NCI-H226 (cell line): Measurements from ENCODE around the gene IRF2.

Experiments
- DNase-seq: peaks from one replicate; pipeline ENCODE4 v3.0.0-alpha.2; 2015

IRF2 gene

DNA sequence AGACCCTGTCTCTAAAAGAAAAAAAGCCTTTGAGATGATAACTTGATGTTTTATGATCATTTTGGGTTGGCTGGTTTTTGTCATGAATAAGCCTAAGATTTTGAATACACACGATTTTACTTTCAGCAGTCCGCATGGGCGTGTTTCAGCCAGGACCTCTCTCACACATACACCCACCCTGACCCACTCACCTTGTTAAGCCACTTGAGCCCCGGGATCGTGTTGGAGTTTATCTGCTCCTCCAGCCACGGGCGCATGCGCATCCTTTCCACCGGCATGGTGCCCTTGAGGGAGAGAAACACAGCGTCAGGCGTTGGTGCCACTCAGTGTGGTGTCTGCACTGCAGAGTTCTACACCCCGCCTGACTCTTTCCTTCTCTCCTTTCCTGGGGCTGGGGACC, 45.6 kb downstream of the IRF2 start:
- DNase-seq, result no peak

DNA sequence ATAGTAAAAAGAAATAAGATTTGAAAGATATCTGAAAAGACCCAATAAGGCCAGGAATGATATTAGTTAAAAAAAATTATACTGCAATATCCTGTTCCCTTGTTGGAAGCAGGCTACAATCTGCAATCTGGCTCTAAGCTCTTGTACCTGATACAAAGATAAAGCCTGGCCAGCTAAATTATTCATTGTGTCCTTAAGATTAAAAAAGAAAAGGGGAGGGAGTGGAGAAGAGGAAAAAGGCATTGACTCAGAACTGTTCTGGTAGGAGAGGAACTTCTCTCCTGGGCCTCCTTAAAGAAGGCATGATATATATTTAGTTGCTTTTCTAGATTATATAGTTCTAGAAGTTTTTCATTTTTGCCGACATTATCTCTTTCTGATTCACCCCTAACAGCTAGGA, 46.7 kb downstream of the IRF2 start:
- DNase-seq, result no peak

DNA sequence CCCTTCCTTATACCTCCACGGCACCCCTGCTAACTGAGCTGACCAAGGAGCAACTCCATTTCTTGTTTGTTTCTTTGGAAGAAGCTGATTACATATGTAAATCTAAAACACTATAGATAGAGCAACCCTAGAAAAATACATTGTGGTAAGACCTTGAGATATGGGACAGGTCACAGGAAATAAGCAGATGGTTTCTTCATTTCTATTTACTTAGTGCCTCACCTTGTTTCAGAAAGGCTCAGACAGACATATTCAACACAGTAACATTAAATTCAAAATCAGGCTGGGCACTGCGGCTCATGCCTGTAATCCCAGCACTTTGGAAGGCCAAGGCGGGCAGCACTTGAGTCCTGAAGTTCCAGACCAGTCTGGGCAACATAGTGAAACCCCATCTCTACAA, 47.3 kb downstream of the IRF2 start:
- no peak for DNase-seq

DNA sequence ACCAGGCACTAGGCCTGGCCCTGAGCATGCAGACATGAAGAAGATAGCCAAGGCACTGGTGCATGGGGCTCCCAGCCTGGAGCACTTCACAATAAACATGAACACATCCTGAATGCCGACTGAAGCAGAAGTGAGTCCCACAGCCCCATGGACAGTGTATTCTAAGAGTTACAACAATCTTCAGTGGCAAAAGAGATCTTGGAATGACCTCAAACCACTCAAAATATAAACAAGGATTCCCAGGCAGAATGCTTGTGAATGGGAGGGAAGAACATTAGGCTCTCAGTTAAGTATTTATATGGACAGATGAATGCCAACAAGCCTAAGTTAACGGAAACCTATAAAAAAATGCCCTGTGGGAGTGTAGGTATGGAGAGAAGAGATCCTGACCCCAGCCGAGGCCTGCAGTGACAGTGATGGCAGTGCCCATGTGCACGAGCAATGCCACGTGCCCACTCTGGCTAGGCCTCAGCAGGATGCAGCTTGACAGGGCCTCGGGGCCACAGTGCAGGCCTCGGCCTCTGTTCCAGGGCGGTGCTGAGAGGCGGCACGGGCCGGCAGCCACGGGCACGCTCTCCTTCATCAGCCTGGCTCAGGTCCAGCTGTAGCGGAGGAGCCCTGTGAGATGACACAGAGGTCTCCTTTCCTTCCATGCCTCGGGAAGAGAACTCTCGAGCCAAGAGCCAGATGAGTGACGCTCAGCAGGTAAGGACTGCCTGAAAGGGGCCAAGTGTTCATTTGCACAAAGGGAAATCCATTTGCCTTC, 49.2 kb downstream of the IRF2 start:
- DNase-seq, result no peak

DNA sequence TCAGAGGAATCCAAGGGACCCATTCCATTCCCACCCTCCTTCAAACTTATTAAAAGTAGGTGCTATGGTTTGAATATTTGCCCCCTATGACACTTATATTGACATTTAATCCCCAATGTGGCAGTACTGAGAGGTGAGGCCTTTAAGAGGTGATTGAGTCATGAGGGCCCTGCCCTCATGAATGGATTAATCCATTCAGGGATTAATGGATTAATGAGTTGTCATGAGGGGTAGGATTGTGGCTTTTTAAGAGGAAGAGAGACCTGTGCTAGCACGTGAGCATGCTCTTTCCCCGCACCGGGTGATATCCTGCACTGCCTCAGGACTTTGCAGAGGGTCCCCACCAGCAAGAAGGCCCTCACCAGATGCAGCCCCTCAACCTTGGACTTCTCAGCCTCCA, 50.1 kb downstream of the IRF2 start:
- no peak for DNase-seq

DNA sequence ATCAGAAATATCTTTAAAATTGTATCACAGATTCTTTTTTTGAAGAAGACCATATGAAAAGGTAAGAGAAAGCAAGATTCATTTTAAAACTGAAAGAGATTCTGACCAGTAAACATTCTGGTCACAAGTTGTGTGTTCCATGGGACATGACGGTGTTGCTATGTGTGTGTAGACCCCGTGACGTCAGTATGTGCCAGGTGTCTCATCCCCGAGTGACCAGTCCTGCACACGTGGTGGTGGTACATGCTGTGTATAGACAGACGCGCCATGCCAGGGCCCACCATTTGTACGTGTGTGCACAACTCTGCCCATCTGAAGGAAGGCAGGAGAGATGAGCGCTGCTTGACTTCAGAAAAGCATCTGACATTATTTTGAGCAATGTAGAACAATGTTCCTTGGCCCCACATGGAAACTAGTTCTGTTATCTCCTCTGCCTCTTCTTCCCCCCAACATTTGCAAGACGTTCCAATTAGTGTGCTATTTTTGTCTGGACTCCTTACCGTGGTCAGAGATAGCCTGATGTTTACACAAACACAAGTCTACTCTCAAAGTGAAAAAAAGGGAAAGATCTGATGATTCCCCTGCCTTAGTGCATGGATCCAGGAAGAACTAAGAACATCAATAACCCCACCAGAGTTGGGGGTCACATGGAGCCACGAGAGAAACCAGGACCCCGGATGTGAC, 51.2 kb downstream of the IRF2 start:
- no peak for DNase-seq

DNA sequence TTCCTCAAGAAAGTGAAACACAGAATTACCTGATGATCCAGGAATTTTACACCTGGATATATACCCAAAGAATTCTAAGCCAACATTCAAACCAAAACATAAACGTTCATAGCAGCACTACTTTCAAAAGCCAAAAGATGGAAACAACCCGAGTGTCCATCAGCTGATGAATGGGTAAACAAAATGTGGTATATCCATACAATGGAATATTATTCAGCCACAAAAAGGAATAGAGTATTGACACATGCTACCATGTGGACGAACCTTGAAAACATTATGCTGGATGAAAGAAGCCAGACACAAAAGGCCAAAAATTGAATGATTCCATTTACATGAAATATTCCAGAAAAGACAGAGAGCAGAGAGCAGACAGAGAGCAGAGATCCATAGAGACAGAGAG, 52.0 kb downstream of the IRF2 start:
- DNase-seq, result no peak

DNA sequence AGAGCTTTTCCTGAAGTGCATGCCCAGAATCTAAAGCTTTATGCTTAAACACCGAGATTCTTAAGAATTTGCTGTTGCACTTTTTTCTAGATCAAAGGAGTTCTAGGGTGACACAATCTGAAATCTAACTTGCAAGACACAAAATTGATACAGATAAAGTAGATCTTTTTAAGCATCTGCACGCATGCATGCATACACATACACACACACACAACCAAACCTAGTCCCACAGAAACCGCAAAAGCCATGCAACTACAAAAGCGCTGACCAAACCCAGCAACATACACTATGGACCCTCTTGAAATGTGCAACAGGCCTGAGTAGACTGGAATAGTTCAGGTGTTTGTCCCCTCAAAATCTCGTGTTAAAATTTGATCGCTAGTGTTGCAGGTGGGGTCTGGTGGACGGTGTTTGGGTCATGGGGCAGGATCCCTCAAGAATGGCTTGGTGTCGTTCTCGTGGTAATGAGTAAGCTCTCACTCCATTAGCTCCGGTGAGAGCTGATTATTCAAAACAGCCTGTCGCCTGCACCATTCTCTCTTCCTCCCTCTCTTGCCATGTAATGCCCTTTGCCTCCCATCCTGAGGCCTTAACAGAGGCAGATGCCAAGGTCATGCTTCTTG, 52.7 kb downstream of the IRF2 start:
- DNase-seq, result no peak

DNA sequence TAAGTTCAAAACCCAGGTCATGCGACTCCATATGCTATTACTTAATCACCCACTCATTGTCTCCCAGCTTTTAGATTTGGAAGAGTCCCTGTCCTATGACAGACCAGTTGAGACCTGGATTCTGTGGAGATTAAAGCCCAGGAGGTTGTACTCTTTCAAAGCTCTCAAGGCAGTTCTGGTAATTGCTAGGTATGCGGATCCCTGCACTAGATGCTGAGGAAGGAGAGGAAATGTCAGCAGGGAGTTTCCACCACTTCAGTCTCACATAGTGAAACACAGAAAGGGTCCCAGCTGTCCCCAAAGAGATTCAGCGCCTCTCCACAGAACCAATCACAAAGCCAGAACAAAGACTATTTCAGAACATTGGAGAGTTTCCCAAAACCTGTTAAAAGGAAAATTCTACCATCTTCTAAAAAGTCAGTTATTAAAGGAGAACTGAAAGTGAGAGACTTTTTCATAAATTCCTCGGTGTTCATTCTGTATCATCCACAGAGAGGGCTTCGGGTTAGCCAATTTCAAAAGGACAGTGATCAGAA, 53.4 kb downstream of the IRF2 start:
- no peak for DNase-seq

DNA sequence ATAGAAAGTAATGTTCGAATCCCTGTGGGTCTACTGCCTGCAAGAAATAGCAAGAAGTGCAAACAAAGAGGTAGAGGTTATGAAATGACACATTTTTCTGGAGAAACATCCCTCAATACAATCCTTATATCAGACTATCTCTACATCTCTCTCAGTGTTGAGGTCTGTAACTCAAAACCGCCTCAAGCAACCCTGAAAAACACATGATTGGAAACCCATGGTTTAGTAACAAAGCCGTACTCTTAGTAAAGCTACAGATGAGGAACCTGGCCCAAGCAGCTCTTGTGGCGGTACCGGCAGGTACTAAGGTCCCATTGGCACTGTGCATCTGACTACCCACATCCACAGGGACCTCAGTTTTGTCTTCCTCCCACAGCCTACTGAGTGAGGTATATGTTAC, 53.9 kb downstream of the IRF2 start:
- DNase-seq, result no peak

DNA sequence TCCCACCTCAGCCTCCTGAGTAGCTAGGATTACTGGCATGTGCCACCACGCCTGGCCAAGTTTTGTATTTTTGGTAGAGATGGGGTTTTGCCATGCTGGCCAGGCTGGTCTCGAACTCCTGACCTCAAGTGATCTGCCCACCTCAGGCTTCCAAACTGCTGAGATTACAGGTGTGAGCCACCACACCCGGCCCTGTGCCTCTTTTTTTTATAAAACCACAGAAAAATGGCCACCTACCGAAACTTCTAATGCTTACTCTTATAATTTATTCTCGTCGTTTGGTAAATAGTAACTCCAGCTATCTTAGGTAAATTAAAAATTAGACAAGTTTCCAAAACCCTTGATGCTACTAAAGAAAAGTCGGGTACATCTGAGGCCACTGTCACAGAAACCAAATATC, 54.4 kb downstream of the IRF2 start:
- DNase-seq, result no peak

DNA sequence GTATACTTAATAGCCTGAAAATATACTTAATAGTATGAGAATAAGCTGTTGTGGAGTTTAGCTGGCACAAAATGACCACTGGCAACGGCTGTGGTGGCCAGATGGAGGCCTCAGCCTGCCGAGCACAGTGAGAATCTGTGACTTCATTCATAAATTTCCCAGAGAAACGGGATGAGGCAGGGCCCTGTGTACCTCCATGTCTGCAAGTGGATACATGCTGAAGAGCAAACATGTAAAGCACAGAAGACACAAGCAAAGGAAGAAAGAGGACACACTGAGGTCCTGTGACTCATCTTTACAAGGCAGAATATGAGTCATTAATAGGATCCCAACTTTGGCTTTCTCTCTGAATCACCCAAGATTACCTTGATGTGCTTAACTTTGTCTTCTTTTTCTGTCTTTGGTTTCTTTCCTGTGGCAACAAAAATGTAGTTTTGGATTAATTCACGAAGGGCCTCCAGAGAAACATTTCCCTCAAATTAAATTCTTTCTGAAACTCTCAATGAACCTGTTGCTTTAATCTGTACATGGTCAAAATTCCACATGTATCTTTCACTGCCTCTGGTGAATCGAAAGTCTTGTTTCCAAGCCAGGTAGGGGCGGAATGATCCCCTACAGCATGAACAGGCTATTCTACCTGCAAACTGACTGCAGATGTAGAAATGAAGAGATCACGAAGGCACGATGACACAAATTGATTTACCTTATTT, 56.4 kb downstream of the IRF2 start:
- peak; percentile 68 for DNase-seq

DNA sequence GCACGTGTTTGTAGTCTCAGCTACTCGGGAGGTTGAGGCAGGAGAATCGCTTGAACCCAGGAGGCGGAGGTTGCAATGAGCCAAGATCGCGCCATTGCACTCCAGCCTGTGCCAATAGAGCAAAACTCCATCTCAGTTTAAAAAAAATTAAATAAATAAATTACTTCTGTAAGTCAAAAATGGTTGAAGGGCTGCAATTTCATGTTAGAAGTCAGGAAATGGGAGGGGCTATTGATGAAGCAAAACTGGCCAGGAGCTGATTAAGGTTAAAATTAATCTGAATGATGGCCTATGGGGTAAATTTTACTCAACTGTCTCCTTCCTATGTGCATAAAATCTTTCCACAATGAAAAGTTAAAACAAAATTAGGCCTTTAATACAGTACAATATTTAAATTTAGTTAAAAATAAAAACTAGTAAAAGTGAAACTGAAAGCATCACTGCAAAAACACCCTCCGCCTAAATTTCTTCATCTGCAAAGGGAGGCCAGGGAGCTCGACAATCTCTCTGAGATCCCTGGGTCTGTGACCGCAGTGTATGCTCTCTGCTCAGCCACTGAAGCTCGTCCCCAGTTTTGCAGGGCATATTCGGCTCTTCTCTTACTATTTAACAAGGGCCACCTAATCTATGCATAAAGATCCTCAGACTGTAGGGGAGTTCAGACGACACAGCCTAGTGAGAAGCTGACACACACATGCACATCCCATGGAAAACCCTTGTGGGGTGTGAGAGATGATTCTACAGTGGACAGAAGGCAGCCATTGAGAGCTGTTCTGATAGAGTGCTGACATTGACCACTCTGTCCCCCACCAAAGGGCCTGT, 57.2 kb downstream of the IRF2 start:
- DNase-seq, result no peak

DNA sequence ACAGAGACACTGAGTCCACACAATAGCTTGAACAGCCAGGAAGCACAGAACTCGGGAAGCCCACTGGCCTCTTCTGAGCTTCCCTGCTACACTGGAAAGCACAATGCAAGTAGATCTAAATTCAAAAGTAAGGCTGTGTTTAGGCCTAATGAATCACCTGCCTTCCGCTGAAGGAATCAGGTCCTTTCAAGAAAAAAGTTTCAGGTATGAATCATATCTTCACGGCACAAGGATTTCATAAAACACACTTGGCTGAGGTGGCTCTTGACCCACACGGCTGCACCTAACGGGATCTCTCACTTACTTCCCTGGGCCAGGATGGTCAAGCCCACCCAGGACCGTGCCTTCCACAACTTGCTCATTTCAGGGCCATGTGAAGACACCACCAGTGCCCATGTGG, 59.3 kb downstream of the IRF2 start:
- DNase-seq, result no peak

DNA sequence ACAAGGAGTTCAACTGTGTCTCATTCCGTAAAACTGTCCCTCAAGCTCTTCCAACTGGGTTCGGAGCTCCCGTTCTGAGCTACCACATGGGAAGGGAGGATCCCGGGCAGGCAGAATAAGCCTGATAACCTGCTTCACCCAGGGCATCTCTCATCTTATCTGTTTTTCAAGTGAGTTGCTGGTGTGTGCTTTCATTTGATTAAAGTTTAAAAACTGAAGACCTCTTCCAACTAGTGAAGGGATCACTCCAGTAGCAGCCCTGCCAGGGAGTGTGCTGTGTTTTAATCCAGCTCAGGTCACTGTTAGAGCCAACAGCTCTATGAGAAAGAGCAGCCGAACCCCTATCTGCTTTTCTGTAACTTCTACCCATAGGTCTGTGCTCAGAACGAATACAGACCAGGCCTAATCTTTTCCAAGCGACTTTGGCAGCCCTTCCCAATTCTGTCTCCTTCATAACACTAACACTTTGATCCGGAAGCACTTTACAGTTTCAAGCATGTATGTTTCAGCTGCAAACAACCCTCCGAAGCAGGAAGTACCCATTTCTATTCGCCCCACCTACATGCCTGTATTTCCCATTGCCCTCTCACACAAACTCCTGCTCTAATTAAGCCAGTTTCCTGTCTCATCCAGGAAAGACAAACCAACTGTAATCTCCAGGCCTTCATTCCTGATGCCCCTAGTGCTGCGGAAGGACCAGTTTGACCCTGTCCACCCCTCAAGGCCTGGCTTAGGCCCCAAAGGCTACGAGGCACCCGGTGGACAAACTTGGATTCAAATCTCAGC, 60.9 kb downstream of the IRF2 start:
- DNase-seq, result no peak

DNA sequence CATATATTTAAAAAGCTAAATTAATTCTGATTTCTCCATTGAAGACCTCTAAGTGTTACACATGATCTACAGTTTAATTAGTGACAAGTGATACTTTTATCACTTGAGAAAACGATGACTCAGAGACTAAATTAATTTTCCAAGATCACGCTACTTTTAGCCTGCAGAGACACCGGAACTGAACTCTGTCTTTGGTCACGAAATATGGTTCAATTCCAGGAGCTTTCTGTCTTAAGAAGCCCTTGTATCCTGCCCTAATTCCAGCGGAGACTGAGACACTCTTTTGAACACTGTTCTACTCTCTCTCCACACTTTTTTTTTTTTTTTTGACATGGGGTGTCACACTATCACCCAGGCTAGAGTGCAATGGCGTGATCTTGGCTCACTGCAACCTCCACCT, 63.6 kb downstream of the IRF2 start:
- no peak for DNase-seq

DNA sequence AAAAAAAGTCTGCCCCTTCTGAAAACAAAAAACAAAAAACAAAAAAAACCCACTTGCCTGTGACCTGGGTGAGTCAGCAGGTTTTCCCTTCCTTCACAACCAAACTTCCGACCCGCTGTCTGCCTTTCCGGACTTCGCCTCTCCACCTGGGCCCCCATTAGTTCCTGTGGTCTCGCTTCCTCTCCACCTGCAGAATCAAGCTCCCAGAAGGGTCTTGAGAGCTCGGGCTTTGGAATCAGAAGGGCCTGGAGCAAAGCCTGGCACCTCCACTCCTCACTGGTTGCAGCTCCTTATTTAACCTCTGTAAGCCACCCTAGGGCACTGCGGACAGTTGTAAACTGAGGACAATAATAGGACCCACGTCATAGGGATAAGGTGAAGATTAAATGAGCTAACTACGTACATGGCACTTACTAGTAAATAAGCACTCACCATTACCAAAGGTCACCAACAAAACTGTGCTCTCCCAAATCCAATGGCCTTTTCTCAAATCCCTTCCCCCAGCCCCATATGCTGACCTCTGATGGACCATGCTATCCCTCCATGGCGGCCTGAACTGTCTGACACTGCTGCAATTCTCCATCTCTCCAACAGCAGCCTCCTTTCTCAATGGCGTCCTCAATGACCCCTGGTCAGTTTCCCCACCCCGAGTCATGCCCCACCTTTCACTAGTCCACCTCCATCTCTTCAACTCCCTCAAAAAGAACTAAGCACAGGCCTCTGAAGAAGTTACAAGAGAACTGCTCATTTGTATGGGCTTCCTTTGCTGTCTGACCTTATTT, 64.2 kb downstream of the IRF2 start:
- DNase-seq, result no peak

DNA sequence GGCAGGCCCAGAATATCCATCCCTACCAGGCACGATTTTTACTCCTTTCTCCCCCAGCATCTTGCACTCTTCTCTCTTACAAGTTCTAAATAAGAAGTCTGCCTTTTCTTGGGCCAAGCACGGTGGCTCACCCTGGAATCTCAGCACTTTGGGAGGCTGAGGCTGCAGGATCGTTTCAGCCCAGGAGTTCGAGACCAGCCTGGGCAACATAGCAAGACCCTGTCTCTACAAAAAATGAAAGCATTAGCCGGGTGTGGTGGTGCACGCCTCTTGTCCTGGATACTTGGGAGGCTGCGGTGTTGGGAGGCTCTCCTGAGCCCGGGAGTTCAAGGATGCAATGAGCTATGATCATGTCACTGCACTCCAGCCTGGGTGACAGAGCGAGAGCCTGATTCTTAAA, 64.8 kb downstream of the IRF2 start:
- no peak for DNase-seq

DNA sequence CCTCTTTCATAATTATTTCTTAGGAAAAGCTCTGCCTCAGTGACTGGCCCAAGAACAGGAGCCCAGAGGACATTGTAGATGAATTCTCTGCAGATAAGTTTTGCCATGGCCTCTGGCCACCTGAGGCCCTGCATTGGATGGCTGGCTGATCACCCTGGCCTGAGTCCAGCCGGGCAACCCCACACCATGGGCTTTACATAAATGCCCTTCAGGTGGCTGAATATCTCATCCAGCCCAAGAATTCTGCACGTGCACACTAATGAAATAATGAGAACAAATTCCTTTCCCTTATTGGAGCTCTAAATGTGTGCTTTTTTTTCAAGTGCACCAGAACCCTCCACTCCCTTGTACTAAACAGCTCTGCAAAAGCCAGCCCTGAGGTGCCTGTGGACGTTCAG, 65.7 kb downstream of the IRF2 start:
- DNase-seq, result no peak

DNA sequence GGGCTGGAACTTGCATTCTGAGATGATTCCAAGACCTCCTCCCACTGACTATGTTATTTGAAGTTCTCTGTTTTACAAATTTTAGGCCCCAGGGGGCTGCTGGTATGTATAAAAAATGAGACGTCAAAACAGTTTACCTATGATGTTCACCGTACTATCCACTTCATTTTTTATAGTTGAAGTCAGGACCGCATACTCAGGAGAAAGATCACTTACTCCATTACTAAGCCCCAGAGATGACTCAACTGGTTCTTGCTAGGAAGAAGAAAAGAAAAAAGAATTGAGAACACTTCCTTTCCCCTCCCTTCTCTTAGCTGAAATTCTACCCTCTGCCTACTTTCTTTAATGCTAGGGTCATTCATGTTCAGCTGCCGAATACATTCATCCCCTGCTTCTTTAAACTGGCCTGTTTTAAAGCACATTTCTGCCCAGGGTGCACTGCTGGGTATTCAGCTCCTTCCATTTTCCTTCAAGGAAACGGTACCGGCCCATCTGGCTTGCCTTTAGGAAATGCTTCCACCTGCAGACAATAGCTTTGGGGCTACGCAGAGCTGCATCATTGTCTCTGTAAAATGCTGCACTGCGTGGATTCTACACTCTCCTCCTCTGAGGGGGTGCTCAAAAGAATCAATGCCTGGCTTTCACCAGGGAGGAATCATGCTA, 66.2 kb downstream of the IRF2 start:
- DNase-seq, result no peak
